ENCODE data around the gene CAMTA1. TPM values are rescaled to one million over a fixed set of nuclear protein-coding genes. Genes with fewer than 3 reads are reported as not detected.

CAMTA1 gene
- total and polyA plus RNA-seq, 8 donors, result 13.0 to 54.2 (median 23.6) TPM

DNA sequence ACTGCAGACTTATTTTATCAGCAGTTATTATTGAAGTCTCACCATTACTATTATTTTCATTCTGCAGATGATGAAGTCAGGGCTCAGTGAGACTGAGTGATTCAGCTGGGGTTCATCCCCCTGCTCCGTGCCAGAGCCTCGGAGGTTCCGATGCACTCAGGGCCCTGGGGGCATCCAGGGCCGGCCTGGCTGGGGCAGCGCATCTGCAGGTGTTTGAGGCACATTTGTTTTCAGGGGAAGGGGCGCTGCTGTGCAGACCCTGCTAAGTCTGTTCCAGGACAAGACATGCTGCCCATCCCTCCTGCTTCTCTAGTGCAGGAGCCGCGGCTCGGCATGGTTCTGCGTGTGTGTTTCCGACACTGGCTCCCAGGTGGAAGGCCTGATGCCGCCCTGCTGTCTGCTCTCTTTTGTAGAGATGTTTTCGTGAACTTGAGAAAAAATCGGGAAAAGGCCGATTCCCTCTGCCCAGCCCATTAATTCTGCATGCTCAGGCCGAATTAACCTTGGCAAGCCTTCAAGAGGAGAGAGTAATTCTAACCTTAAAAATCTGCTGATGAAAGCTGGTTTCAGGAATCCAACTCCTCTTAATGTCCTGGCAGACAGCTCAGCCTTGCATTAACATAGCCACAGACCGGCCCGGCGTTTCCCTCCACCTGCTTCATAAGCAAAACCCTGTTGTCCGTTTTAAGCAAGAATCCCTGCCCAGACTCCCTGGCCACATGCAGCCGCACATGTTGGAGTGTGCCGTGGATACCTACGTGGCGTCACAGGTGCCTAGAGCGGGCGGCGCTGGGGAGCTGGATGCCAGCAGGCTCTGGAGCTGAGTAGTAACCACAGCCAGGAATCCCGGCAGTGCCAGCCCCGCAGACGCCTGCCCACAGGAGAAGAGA is 669.9 kb downstream of the CAMTA1 start:
- no peaks in the 10 kb centered on the region for H3K36me3 ChIP-seq
- intact Hi-C loops (cut with DNase I), result no loop called here
- H3K9me3 ChIP-seq, result no peaks in the 10 kb centered on the region
- peak in 1 of 6 donors; percentile 36 for DNase-seq
- WGBS, 2 donors, result 87 to 88% methylated on average over 30 of the region's 30 CpGs
- no peaks in the 10 kb centered on the region for H3K27me3 ChIP-seq
- H3K27ac ChIP-seq, result no peak overlapping the region
- ATAC-seq, result no peak
- H3K4me1 ChIP-seq, result peaks cover 0 to 5% (median 0%) of the 10 kb centered on the region in 3 donors
- H3K4me3 ChIP-seq, result no peak overlapping the region
- no peak for TF ChIP-seq CTCF (IDR thresholded peaks at IDR 0.05)
- no peak for FAIRE-seq

- WGBS, 2 donors, result 65% methylated on average over 15 of the region's 15 CpGs
- H3K9me3 ChIP-seq, result no peaks in the 10 kb centered on the region
- H3K27me3 ChIP-seq, result no peaks in the 10 kb centered on the region
- H3K4me3 ChIP-seq, result no peak overlapping the region
- ATAC-seq (peak; percentile 16 to 20 (median 18)), FAIRE-seq (no peak), DNase-seq (no peak)
- peaks cover 0 to 5% (median 0%) of the 10 kb centered on the region in 3 donors for H3K4me1 ChIP-seq
- H3K27ac ChIP-seq, result peak overlapping the region in 2 of 4 donors; percentile 62 to 70
- TF ChIP-seq CTCF (IDR thresholded peaks at IDR 0.05), result no peak
- intact Hi-C loops (cut with DNase I), result no loop called here
- H3K36me3 ChIP-seq, result no peaks in the 10 kb centered on the region
Observed at GRCh38 chr1:7455796-7456721, 670.8 kb downstream of the CAMTA1 start.

- no peaks in the 10 kb centered on the region for H3K36me3 ChIP-seq
- FAIRE-seq (no peak), ATAC-seq (peak; percentile 91 to 96 (median 94)), DNase-seq (peak; percentile 75 to 95 (median 86))
- peak overlapping the region in 2 of 4 donors; percentile 62 to 70 for H3K27ac ChIP-seq
- H3K27me3 ChIP-seq, result no peaks in the 10 kb centered on the region
- no peak for TF ChIP-seq CTCF (IDR thresholded peaks at IDR 0.05)
- intact Hi-C loops (cut with DNase I), result no loop called here
- peaks cover 0 to 5% (median 0%) of the 10 kb centered on the region in 3 donors for H3K4me1 ChIP-seq
- H3K4me3 ChIP-seq, result no peak overlapping the region
- no peaks in the 10 kb centered on the region for H3K9me3 ChIP-seq
- 32 to 33% methylated on average over 9 to 15 of the region's 17 CpGs for WGBS, 2 donors
Observed at GRCh38 chr1:7456722-7457082, 671.4 kb downstream of the CAMTA1 start.

DNA sequence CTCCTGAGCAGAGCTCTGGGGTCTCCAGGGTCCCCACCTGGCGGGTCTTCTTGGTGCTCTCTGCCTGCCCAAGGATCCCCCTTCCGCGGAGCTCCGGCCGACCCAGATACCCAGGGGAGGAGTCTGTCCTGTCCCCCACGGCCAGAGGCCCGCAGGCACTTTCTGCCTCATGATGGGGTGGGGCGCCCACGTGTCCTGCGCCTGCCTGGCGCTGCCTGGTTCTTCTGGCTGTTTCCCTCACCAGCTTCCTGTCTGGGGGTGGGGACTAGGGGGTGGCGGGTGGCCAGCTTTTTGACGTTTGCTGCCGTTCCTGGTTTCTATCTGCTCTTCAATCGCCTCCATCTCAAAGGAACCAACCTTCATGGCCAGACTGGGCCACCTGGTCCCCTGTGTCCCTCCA is 672.6 kb downstream of the CAMTA1 start:
- no peak for TF ChIP-seq CTCF (IDR thresholded peaks at IDR 0.05)
- WGBS, 2 donors, result 81 to 84% methylated on average over 13 to 15 of the region's 15 CpGs
- peaks cover 0 to 5% (median 0%) of the 10 kb centered on the region in 3 donors for H3K4me1 ChIP-seq
- no peaks in the 10 kb centered on the region for H3K9me3 ChIP-seq
- ATAC-seq, result no peak
- H3K4me3 ChIP-seq, result no peak overlapping the region
- no peak for FAIRE-seq
- H3K27me3 ChIP-seq, result no peaks in the 10 kb centered on the region
- DNase-seq, result no peak
- no peak overlapping the region for H3K27ac ChIP-seq
- intact Hi-C loops (cut with DNase I), result no loop called here
- no peaks in the 10 kb centered on the region for H3K36me3 ChIP-seq
